ENCODE results near the gene CSDE1.

Gene CSDE1

DNA sequence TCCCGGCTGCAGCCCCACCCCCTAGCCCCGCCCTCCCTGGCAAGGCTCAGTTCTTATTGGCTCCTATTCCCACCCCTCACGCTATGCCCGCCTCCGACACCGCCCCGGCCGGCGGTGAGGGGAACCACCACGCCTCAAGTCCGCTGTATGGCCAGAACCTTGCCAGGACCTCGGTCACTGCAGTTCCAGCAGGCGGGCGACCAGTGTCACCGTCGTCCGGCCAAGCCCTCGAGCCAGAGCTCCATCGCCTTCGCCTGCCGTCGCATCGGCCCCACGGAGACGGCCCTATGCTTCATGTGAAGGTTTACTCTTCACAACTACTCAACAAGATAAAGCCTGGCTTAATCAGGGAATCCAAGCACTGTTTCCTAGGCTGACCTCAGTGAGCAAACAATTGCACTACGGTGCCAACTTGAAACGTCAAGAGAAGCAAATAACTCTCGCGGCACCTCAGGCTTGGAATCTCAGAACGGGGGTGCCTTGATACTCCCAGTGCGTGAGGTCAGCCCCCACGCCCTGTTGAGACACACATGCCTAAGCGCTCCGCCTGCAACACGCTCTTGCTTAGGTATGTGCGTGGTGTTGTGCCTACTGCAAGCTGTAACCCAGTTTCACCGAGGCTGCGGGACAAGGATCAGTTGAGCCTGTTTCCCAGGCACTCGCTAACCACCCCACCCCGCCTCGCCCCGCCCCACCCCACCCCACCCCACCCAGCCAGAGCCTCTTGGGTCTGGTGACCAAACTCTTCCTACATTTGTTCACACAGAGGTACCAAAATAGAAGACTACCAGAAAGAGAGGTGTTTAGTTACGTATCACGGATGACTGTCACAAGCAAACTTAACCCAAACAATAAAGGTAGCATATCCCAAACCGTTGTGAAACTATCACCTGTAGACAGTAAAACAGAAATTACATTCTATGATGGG, 87.4 kb downstream of the CSDE1 start:
- TF ChIP-seq, protein P1, sequence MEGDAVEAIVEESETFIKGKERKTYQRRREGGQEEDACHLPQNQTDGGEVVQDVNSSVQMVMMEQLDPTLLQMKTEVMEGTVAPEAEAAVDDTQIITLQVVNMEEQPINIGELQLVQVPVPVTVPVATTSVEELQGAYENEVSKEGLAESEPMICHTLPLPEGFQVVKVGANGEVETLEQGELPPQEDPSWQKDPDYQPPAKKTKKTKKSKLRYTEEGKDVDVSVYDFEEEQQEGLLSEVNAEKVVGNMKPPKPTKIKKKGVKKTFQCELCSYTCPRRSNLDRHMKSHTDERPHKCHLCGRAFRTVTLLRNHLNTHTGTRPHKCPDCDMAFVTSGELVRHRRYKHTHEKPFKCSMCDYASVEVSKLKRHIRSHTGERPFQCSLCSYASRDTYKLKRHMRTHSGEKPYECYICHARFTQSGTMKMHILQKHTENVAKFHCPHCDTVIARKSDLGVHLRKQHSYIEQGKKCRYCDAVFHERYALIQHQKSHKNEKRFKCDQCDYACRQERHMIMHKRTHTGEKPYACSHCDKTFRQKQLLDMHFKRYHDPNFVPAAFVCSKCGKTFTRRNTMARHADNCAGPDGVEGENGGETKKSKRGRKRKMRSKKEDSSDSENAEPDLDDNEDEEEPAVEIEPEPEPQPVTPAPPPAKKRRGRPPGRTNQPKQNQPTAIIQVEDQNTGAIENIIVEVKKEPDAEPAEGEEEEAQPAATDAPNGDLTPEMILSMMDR (IDR thresholded peaks at IDR 0.05; ENCODE audit: low read depth, low read length) = no peak
- H3K4me3 ChIP-seq (ENCODE audit: low read depth, low read length) = peak overlapping the region; percentile 70

DNA sequence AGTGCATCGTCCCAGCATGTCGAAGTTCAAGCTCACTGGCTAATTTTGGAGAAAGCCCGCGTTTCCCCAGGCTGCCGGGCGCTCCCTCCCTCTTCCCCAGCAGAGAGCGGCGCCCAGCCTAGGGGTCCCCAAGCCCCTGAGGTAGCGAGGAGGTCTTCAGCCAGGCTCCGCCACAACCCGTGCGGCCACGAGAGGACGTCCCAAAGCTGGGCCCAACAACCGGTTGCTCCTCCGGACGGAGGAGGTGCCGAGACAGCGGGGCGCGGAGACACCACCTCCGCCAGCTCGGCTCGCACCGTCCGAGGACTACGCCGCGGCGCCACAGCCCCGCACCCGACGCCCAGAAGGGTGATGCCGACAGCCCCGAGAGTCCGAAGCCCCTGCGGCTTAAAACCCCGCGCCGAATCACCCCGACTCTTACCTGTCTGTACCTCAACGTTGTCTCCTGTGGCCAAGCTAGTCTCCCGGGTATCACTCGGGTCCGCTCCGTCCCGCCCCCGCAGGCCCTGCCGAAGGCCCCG, 88.2 kb downstream of the CSDE1 start, which contains the start of gene DENND2C:
Gene DENND2C, minus strand, starts transcription at position 488 of the 521 bp plus-strand sequence. CDS start 44,065 bp downstream, outside the sequence.
- H3K4me3 ChIP-seq (ENCODE audit: low read depth, low read length) = peak within 1 kb of the TSS; percentile 70
- TF ChIP-seq, protein P1 (IDR thresholded peaks at IDR 0.05; ENCODE audit: low read depth, low read length) = no peak

DNA sequence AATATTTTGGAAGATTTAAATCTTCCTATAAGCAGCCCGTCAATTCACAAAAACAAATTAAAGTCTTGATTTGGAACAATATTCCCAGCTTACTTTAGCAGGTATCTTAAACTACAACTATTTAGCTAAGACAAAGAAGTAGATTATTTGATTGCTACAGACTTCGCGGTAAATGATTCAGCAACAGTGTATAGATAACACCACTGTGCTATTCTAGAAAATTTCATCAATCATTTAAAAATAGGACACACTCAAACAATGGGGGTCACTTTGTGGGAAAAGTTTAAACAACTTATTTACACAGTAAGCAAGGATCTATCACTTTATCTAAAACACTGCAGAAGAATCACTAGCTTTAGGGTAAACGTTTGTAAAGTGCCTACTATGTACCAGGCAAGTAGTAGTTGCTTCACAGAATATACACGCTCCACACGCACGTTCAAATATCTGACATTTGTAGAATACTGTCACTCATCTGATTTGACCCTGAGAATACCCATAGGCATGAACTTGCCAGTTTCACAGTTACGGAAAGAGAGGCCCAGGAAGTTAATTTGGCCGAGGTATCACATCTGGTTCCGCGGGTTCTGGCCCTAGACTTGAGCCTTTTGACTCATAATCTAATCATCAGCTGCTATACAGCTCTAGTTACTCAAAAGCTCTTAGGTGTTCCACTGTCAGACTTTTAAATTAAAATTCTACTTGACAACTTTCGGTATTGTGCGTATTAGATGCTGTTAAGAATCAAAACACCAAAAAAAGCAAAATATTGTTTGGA, 88.8 kb downstream of the CSDE1 start:
- TF ChIP-seq, protein P1 (IDR thresholded peaks at IDR 0.05; ENCODE audit: low read depth, low read length) = no peak
- H3K4me3 ChIP-seq (ENCODE audit: low read depth, low read length) = peak overlapping the region; percentile 70

- TF ChIP-seq, protein P1 (IDR thresholded peaks at IDR 0.05; ENCODE audit: low read depth, low read length) = no peak
- H3K4me3 ChIP-seq (ENCODE audit: low read depth, low read length) = no peak overlapping the region
These were observed 89.4 kb downstream of the CSDE1 start for GRCh38 chr1:114668373-114668772.

GRCh38 chr1:114666954-114667353, 90.8 kb downstream of the CSDE1 start:
- H3K4me3 ChIP-seq (ENCODE audit: low read depth, low read length) = no peak overlapping the region
- TF ChIP-seq, protein P1 (IDR thresholded peaks at IDR 0.05; ENCODE audit: low read depth, low read length) = no peak

Data from WI38 (cell line).